ENCODE results near the gene SPINK14. TPM values are rescaled to one million over a fixed set of nuclear protein-coding genes. Genes with fewer than 3 reads are reported as not detected.

SPINK14 gene
- total RNA-seq, 1 experiment from 2014 or later: not detected

DNA sequence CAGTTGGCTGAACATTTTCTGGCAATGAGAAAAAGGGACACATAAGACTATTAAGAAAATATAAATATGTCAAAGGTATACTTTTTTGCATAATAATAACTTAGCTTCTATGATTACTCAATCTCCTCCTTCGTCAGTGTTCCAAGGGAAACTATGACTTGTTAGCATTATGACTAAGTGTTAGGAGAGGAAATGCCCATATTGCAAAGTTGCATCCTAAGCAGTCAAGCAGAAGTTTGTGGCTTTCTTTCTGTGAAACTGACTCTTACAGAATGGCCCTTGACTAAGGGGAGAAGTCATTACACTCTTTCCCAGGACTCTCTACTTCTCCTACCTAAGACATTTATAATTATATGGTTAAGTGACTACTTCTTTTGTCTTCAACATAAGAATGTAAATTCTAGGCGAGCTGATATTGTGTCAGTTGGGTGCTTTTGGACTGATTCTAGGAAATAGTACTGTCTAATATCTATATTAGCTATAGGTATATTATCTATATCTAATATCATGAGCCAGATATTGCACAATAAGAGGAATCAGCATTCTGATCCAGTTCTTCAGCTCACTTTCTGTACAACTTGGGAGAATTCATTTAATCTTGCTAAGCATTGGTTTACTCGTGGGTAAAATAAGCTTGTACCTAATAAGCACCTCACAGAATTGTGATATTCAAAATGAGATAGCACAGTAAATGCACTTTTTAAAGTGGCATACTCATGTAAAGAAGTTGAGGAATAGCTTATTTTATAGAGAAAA, 18.1 kb downstream of the SPINK14 start:
- Histone ChIP-seq H3K9me2 (ENCODE audit: insufficient read depth) (no peaks in the 10 kb centered on the region; the same call in 1 of the 2 replicates), H4K20me1 (ENCODE audit: insufficient read depth) (no peaks in the 10 kb centered on the region), H3K4me2 (peak overlapping the region; percentile 13), H3K9me3 (ENCODE audit: insufficient read depth, low read depth) (peaks cover 6% of the 10 kb centered on the region; the same call in 1 of the 2 replicates), H2AFZ (0 out of 2 replicates have a peak overlapping the region, but pooled peaks have one; percentile 28), H3K27me3 (ENCODE audit: insufficient read depth, low read depth) (no peaks in the 10 kb centered on the region), H3K27ac (peak overlapping the region; percentile 69), H3K4me3 (no peak overlapping the region), H3K36me3 (ENCODE audit: low read depth) (peaks cover 4% of the 10 kb centered on the region; the same call in 1 of the 2 replicates), H3K79me2 (ENCODE audit: low read depth) (no peaks in the 10 kb centered on the region), H3F3A (ENCODE audit: insufficient read depth, low read depth) (no peaks in the 10 kb centered on the region; the same call in 1 of the 2 replicates), H3K4me1 (replicated peaks; ENCODE audit: insufficient read depth) (peaks cover 18% of the 10 kb centered on the region; the same call in 1 of the 2 replicates)
- BruUV-seq (replicated peaks): no TSS peak
- no peak for TF ChIP-seq EZH2 (IDR thresholded peaks at IDR 0.05; ENCODE audit: low read depth)
- TF ChIP-seq, protein P1, sequence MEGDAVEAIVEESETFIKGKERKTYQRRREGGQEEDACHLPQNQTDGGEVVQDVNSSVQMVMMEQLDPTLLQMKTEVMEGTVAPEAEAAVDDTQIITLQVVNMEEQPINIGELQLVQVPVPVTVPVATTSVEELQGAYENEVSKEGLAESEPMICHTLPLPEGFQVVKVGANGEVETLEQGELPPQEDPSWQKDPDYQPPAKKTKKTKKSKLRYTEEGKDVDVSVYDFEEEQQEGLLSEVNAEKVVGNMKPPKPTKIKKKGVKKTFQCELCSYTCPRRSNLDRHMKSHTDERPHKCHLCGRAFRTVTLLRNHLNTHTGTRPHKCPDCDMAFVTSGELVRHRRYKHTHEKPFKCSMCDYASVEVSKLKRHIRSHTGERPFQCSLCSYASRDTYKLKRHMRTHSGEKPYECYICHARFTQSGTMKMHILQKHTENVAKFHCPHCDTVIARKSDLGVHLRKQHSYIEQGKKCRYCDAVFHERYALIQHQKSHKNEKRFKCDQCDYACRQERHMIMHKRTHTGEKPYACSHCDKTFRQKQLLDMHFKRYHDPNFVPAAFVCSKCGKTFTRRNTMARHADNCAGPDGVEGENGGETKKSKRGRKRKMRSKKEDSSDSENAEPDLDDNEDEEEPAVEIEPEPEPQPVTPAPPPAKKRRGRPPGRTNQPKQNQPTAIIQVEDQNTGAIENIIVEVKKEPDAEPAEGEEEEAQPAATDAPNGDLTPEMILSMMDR (conservative IDR thresholded peaks at IDR 0.05): no peak
- ChIA-PET POLR2A (ENCODE audit: unreplicated experiment) (interaction anchor here (0.6 kb wide), 2 partner anchors 188 to 546 kb away, joined by 4 to 5 read pairs; no protein-coding TSS in a partner anchor), CTCF (interaction anchor here (0.9 kb wide), 1 partner anchor 933 kb away, joined by 3 read pairs; no protein-coding TSS in a partner anchor)
- intact Hi-C loops (cut with micrococcal nuclease; ENCODE audit: unreplicated experiment): loop anchor here (10.0 kb wide), 2 partner anchors 848 to 1078 kb away; no protein-coding TSS in a partner anchor
- peak in 1 of 2 experiments; percentile 75 for DNase-seq

DNA sequence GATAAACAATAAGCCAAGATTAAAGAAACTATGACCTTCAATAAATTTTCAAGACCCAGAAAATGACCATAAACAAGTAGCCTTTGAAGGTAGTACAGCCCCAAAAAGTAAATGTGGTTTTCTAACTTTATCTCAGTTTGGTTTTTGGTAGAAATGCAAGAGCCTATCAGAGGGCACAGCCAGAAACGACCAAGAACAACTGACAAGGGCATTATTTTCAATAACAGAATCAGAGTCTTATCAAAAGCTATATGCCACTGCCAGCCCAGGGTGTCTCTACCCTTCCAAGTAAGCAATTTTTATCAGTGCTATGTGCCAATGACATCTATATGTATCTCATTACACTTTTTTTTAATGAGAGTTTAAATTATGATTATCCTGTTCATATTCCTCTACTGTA, 22.7 kb downstream of the SPINK14 start:
- ChIA-PET CTCF (no interaction called here), POLR2A (ENCODE audit: unreplicated experiment) (no interaction called here)
- no peak for DNase-seq
- Histone ChIP-seq H3F3A (ENCODE audit: insufficient read depth, low read depth) (no peaks in the 10 kb centered on the region; the same call in 1 of the 2 replicates), H3K27me3 (ENCODE audit: insufficient read depth, low read depth) (no peaks in the 10 kb centered on the region), H3K4me3 (no peak overlapping the region), H3K9me3 (ENCODE audit: insufficient read depth, low read depth) (peaks cover 1% of the 10 kb centered on the region; the same call in 1 of the 2 replicates), H4K20me1 (ENCODE audit: insufficient read depth) (no peaks in the 10 kb centered on the region), H3K79me2 (ENCODE audit: low read depth) (no peaks in the 10 kb centered on the region), H2AFZ (no peak overlapping the region), H3K9me2 (ENCODE audit: insufficient read depth) (no peaks in the 10 kb centered on the region; the same call in 1 of the 2 replicates), H3K4me1 (replicated peaks; ENCODE audit: insufficient read depth) (peaks cover 21% of the 10 kb centered on the region; the same call in 1 of the 2 replicates), H3K36me3 (ENCODE audit: low read depth) (no peaks in the 10 kb centered on the region), H3K27ac (no peak overlapping the region), H3K4me2 (no peak overlapping the region)
- TF ChIP-seq, protein P1 (conservative IDR thresholded peaks at IDR 0.05): no peak
- no peak for TF ChIP-seq EZH2 (IDR thresholded peaks at IDR 0.05; ENCODE audit: low read depth)
- intact Hi-C loops (cut with micrococcal nuclease; ENCODE audit: unreplicated experiment): no loop called here
- no TSS peak for BruUV-seq (replicated peaks)

DNA sequence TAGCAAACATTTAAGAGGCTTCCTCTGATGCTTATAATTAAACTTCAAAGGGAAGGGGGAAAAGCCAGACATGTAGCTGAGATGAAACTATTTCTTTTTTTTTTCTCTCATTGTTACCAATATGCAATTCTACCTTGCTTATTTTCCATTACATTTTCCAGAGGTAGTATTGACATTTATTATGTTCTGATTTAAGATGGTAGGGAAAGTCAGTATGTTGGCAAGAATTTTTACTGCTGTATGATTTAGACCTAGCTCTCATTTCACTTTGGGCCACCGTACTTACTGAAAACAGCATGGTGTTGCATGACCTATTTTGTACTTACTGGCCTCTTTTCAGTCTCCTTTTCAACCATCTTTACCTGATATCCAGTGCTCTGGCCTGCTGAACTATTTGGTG, 24.9 kb downstream of the SPINK14 start:
- no peaks in the 10 kb centered on the region; the same call in 1 of the 2 replicates for H3K9me2 ChIP-seq (ENCODE audit: insufficient read depth)
- no peaks in the 10 kb centered on the region for H3K27me3 ChIP-seq (ENCODE audit: insufficient read depth, low read depth)
- H3F3A ChIP-seq (ENCODE audit: insufficient read depth, low read depth): no peaks in the 10 kb centered on the region
- CTCF ChIA-PET: no interaction called here
- no peaks in the 10 kb centered on the region for H3K36me3 ChIP-seq (ENCODE audit: low read depth)
- POLR2A ChIA-PET (ENCODE audit: unreplicated experiment): no interaction called here
- H3K27ac ChIP-seq: no peak overlapping the region
- BruUV-seq (replicated peaks): no TSS peak
- no peaks in the 10 kb centered on the region for H3K9me3 ChIP-seq (ENCODE audit: insufficient read depth, low read depth)
- no peak for TF ChIP-seq EZH2 (IDR thresholded peaks at IDR 0.05; ENCODE audit: low read depth)
- TF ChIP-seq, protein P1 (conservative IDR thresholded peaks at IDR 0.05): no peak
- peaks cover 8% of the 10 kb centered on the region; the same call in 1 of the 2 replicates for H3K4me1 ChIP-seq (replicated peaks; ENCODE audit: insufficient read depth)
- H3K79me2 ChIP-seq (ENCODE audit: low read depth): no peaks in the 10 kb centered on the region
- no peak overlapping the region for H3K4me3 ChIP-seq
- intact Hi-C loops (cut with micrococcal nuclease; ENCODE audit: unreplicated experiment): no loop called here
- no peak overlapping the region for H3K4me2 ChIP-seq
- no peak for DNase-seq
- no peak overlapping the region for H2AFZ ChIP-seq
- H4K20me1 ChIP-seq (ENCODE audit: insufficient read depth): no peaks in the 10 kb centered on the region
